ENCODE measurements around the gene ZFP62.

GRCh38 chr5:180874804-180875582 is 13.9 kb upstream of the ZFP62 start:
- no peak for TF ChIP-seq POLR2A (IDR thresholded peaks at IDR 0.05)
- TF ChIP-seq, protein P1, sequence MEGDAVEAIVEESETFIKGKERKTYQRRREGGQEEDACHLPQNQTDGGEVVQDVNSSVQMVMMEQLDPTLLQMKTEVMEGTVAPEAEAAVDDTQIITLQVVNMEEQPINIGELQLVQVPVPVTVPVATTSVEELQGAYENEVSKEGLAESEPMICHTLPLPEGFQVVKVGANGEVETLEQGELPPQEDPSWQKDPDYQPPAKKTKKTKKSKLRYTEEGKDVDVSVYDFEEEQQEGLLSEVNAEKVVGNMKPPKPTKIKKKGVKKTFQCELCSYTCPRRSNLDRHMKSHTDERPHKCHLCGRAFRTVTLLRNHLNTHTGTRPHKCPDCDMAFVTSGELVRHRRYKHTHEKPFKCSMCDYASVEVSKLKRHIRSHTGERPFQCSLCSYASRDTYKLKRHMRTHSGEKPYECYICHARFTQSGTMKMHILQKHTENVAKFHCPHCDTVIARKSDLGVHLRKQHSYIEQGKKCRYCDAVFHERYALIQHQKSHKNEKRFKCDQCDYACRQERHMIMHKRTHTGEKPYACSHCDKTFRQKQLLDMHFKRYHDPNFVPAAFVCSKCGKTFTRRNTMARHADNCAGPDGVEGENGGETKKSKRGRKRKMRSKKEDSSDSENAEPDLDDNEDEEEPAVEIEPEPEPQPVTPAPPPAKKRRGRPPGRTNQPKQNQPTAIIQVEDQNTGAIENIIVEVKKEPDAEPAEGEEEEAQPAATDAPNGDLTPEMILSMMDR (IDR thresholded peaks at IDR 0.05) = no peak
